ENCODE measurements around the gene PROZ. TPM values are rescaled to one million over a fixed set of nuclear protein-coding genes. Genes with fewer than 3 reads are reported as not detected.

PROZ gene
- total and polyA plus RNA-seq, 7 donors, result not detected

DNA sequence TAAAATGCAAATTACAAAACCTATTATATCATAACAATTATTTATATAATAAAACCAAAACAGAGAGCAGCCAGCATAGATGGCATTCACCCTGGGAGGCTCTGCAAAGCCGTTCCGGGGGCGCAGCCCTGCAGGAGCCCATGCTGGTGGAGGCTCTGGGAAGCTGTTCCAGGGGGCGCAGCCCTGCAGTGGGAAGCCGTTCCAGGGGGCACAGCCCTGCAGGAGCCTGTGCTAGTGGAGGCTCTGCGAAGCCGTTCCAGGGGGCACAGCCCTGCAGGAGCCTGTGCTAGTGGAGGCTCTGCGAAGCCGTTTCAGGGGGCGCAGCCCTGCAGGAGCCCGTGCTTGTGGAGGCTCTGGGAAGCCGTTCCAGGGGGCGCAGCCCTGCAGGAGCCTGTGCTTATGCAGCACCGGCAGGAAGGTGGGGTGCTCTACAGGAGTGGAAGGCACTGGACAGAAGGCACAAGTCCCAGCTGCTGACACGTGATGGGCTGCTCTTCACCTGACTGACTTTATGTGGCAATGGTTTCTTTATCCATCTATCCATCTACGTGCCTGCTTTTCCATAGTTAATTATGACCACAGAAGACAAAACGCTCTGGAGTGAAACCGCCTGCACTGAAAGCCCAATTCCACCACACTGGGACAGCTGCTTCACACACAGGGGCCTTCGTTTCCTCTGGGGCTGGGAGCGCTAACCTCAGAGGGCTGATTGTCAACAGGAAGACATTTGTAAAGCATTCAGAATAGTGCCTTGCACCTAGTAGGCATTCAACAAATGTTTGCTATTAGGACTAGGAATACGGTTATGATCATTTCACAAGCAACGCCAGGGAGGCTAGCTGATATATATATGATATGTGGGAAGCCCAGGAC lies 26.4 kb downstream of the PROZ start:
- H3K9me3 ChIP-seq, result no peaks in the 10 kb centered on the region
- H3K27me3 ChIP-seq (ENCODE audit: insufficient read depth in 3 of 3, low read length in 2 of 3), result no peaks in the 10 kb centered on the region
- intact Hi-C loops (cut with DNase I), result no loop called here
- WGBS, 3 donors, result 90 to 92% (median 91%) methylated on average over 22 of the region's 22 CpGs
- TF ChIP-seq, protein P1, sequence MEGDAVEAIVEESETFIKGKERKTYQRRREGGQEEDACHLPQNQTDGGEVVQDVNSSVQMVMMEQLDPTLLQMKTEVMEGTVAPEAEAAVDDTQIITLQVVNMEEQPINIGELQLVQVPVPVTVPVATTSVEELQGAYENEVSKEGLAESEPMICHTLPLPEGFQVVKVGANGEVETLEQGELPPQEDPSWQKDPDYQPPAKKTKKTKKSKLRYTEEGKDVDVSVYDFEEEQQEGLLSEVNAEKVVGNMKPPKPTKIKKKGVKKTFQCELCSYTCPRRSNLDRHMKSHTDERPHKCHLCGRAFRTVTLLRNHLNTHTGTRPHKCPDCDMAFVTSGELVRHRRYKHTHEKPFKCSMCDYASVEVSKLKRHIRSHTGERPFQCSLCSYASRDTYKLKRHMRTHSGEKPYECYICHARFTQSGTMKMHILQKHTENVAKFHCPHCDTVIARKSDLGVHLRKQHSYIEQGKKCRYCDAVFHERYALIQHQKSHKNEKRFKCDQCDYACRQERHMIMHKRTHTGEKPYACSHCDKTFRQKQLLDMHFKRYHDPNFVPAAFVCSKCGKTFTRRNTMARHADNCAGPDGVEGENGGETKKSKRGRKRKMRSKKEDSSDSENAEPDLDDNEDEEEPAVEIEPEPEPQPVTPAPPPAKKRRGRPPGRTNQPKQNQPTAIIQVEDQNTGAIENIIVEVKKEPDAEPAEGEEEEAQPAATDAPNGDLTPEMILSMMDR (IDR thresholded peaks at IDR 0.05), result no peak
- no peak overlapping the region for H3K27ac ChIP-seq
- DNase-seq (no peak), ATAC-seq (no peak)
- no peaks in the 10 kb centered on the region for H3K4me1 ChIP-seq
- peaks cover 15 to 92% of the 10 kb centered on the region in 2 donors for H3K36me3 ChIP-seq (ENCODE audit: insufficient read depth in 1 of 2, low read depth in 1 of 2)
- no peak overlapping the region for H3K4me3 ChIP-seq

GRCh38 chr13:113186061-113186900 lies 27.8 kb downstream of the PROZ start:
- DNase-seq (no peak), ATAC-seq (no peak)
- TF ChIP-seq, protein P1 (IDR thresholded peaks at IDR 0.05), result no peak
- H3K27me3 ChIP-seq (ENCODE audit: insufficient read depth in 3 of 3, low read length in 2 of 3), result no peaks in the 10 kb centered on the region
- H3K36me3 ChIP-seq (ENCODE audit: insufficient read depth in 1 of 2, low read depth in 1 of 2), result peaks cover 12 to 90% of the 10 kb centered on the region in 2 donors
- 77 to 82% (median 81%) methylated on average over 12 to 13 of the region's 13 CpGs for WGBS, 3 donors
- intact Hi-C loops (cut with DNase I), result no loop called here
- H3K27ac ChIP-seq, result peak overlapping the region; percentile 52
- H3K9me3 ChIP-seq, result no peaks in the 10 kb centered on the region
- no peak overlapping the region for H3K4me3 ChIP-seq
- no peaks in the 10 kb centered on the region for H3K4me1 ChIP-seq

DNA sequence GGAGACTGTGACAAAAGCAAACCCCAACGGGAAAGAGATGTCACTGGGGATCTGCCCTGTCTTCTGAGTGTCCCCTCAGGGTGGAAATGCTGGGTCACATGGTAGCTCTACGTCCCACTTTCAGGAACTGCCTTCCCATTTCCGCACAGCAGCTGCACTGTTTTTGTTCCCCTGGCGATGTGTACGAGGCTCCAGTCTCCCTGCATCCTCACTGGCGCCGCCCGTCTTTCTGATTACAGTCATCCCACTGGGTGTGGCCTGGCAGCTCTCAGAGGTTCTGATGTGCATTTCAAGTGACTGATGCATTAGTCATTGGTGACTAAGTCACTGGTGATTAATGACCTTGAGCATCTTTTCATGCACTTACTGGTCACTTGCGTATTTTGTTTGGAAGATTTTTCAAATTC lies 28.8 kb downstream of the PROZ start:
- Histone ChIP-seq H3K4me3 (no peak overlapping the region), H3K9me3 (no peaks in the 10 kb centered on the region), H3K27ac (peak overlapping the region; percentile 52), H3K4me1 (no peaks in the 10 kb centered on the region), H3K27me3 (ENCODE audit: insufficient read depth in 3 of 3, low read length in 2 of 3) (no peaks in the 10 kb centered on the region), H3K36me3 (ENCODE audit: insufficient read depth in 1 of 2, low read depth in 1 of 2) (peaks cover 9 to 90% of the 10 kb centered on the region in 2 donors)
- WGBS, 3 donors, result 51 to 67% (median 57%) methylated on average over 9 of the region's 9 CpGs
- intact Hi-C loops (cut with DNase I), result no loop called here
- DNase-seq (peak; percentile 93 to 94), ATAC-seq (peak; percentile 93 to 99 (median 98))
- TF ChIP-seq, protein P1 (IDR thresholded peaks at IDR 0.05), result no peak

- Histone ChIP-seq H3K36me3 (ENCODE audit: insufficient read depth in 1 of 2, low read depth in 1 of 2) (peaks cover 9 to 90% of the 10 kb centered on the region in 2 donors), H3K27ac (no peak overlapping the region), H3K9me3 (no peaks in the 10 kb centered on the region), H3K4me3 (no peak overlapping the region), H3K27me3 (ENCODE audit: insufficient read depth in 3 of 3, low read length in 2 of 3) (no peaks in the 10 kb centered on the region), H3K4me1 (no peaks in the 10 kb centered on the region)
- no peak for ATAC-seq
- TF ChIP-seq, protein P1 (IDR thresholded peaks at IDR 0.05), result no peak
- DNase-seq, result no peak
- WGBS, 3 donors, result 89 to 91% (median 89%) methylated on average over 23 of the region's 23 CpGs
- intact Hi-C loops (cut with DNase I), result no loop called here
Measured at GRCh38 chr13:113187883-113188665, 29.6 kb downstream of the PROZ start.

All from psoas muscle (tissue), 8 donors.